ENCODE measurements around the gene DBNDD1. TPM values are rescaled to one million over a fixed set of nuclear protein-coding genes. Genes with fewer than 3 reads are reported as not detected.

The DBNDD1 gene
- total RNA-seq, 6 experiments from 2014 or later: 1.9 to 2.6 (median 2.1) TPM

- Mint-ChIP-seq H3K4me1 (ENCODE audit: low read depth) (peaks cover 11% of the 10 kb centered on the region; the same call in 1 of the 2 replicates), H3K36me3 (ENCODE audit: low read depth) (peaks cover 45% of the 10 kb centered on the region), H3K4me3 (no peak overlapping the region), H3K27me3 (ENCODE audit: insufficient read depth) (peaks cover 19% of the 10 kb centered on the region), H3K27ac (no peak overlapping the region), H3K9me3 (peaks cover 16% of the 10 kb centered on the region)
- DNase-seq: no peak
- no peak for TF ChIP-seq CTCF (IDR thresholded peaks at IDR 0.05)
These were observed 14.1 kb upstream of the DBNDD1 start for GRCh38 chr16:90033387-90033786.

GRCh38 chr16:90032674-90033331, 13.5 kb upstream of the DBNDD1 start:
- peak; percentile 39 for DNase-seq
- H3K27me3 Mint-ChIP-seq (ENCODE audit: insufficient read depth): peaks cover 19% of the 10 kb centered on the region
- H3K36me3 Mint-ChIP-seq (ENCODE audit: low read depth): peaks cover 41% of the 10 kb centered on the region
- peaks cover 11% of the 10 kb centered on the region; the same call in 1 of the 2 replicates for H3K4me1 Mint-ChIP-seq (ENCODE audit: low read depth)
- H3K9me3 Mint-ChIP-seq: peaks cover 16% of the 10 kb centered on the region
- peak overlapping the region; percentile 73; the same call in 1 of the 2 replicates for H3K4me3 Mint-ChIP-seq
- peak overlapping the region; percentile 84 for H3K27ac Mint-ChIP-seq
- no peak for TF ChIP-seq CTCF (IDR thresholded peaks at IDR 0.05)

- peaks cover 41% of the 10 kb centered on the region for H3K36me3 Mint-ChIP-seq (ENCODE audit: low read depth)
- peaks cover 19% of the 10 kb centered on the region for H3K27me3 Mint-ChIP-seq (ENCODE audit: insufficient read depth)
- H3K4me3 Mint-ChIP-seq: peak overlapping the region; percentile 73
- TF ChIP-seq CTCF (IDR thresholded peaks at IDR 0.05): no peak
- peak; percentile 25 for DNase-seq
- H3K9me3 Mint-ChIP-seq: peaks cover 16% of the 10 kb centered on the region
- peak overlapping the region; percentile 84 for H3K27ac Mint-ChIP-seq
- peaks cover 11% of the 10 kb centered on the region; the same call in 1 of the 2 replicates for H3K4me1 Mint-ChIP-seq (ENCODE audit: low read depth)
These were observed 12.8 kb upstream of the DBNDD1 start for GRCh38 chr16:90031931-90032673.

GRCh38 chr16:90031186-90031930, 12.1 kb upstream of the DBNDD1 start:
- Mint-ChIP-seq H3K27me3 (ENCODE audit: insufficient read depth) (peaks cover 19% of the 10 kb centered on the region), H3K4me3 (peak overlapping the region; percentile 73), H3K36me3 (ENCODE audit: low read depth) (peaks cover 33% of the 10 kb centered on the region), H3K9me3 (peaks cover 16% of the 10 kb centered on the region), H3K4me1 (ENCODE audit: low read depth) (peaks cover 11% of the 10 kb centered on the region; the same call in 1 of the 2 replicates), H3K27ac (peak overlapping the region; percentile 36; the same call in 1 of the 2 replicates)
- no peak for DNase-seq
- no peak for TF ChIP-seq CTCF (IDR thresholded peaks at IDR 0.05)

GRCh38 chr16:90028985-90029384, 9.7 kb upstream of the DBNDD1 start:
- peaks cover 16% of the 10 kb centered on the region for H3K9me3 Mint-ChIP-seq
- TF ChIP-seq CTCF (IDR thresholded peaks at IDR 0.05): no peak

More at GRCh38 chr16:90028985-90029384, 9.7 kb upstream of the DBNDD1 start:
- peaks cover 11% of the 10 kb centered on the region; the same call in 1 of the 2 replicates for H3K4me1 Mint-ChIP-seq (ENCODE audit: low read depth)
- no peak for DNase-seq
- no peak overlapping the region for H3K27ac Mint-ChIP-seq
- no peak overlapping the region for H3K4me3 Mint-ChIP-seq
- H3K36me3 Mint-ChIP-seq (ENCODE audit: low read depth): peaks cover 24% of the 10 kb centered on the region
- H3K27me3 Mint-ChIP-seq (ENCODE audit: insufficient read depth): peaks cover 19% of the 10 kb centered on the region

Measured in HFFc6 (cell line).